Measurements from ENCODE around the gene LRRC39. TPM values are rescaled to one million over a fixed set of nuclear protein-coding genes. Genes with fewer than 3 reads are reported as not detected.

LRRC39 gene
- total and polyA plus RNA-seq, 2 experiments from 2014 or later: 0.21 TPM; not detected in 1

DNA sequence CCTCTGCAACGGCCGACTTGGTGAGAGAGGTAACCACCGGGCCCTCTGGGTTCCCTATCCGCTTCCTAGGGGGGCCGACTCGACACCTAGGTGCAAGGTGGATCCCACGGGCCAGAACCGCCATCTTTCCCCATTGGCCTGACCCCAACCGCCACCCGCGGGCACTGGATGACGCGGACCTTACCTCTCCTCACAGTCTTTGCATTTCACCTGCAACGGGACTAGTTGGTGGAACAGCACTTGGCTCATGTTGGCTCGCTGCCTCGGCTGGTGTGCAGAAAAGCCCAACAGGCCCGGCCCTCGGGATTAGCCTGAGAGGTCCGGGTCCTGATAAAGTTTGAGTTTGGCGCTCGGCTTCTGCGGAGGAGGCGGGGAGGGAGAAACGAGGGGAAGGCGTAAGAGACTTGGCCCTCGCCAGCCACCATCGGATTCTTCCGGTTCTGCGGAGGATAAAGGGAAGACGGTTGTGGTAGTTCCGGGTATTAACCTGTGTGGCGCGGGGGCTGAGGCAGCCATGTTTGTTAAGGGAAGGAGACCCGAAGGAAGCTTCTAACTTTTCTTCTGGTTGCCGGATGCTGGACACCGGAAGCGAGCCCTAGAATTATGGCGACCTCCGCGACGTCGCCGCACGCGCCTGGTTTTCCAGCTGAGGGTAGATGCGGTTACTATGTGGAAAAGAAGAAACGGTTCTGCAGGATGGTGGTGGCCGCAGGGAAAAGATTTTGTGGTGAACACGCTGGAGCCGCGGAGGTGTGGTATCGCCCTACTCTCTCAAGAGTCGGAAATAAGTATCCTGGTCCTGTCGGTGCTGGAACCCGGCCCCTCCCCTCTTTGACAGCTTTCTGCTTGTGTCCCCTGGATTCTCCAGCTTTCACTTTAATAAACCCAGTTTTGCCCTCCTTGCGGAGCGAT, 45.2 kb downstream of the LRRC39 start, which contains the start of the genes SASS6 and TRMT13:
SASS6 (minus strand) TSS at position 365 of the 912 bp plus-strand sequence; CDS start at position 249, 116 bp downstream.
TRMT13 (plus strand) TSS at position 598 of the 912 bp plus-strand sequence; CDS start at position 604, 6 bp downstream.
- WGBS, 2 experiments (ENCODE audit: low coverage in 1 of 2, low lambda C conversion rate in 2 of 2, missing lambda C conversion rate in 2 of 2): 0% methylated on average over 57 of the region's 57 CpGs
- Histone ChIP-seq H3K4me1 (ENCODE audit: insufficient read depth) (peaks cover 20% of the 10 kb centered on the region), H3K79me2 (ENCODE audit: insufficient read depth) (peaks cover 71% of the 10 kb centered on the region), H3K9ac (peak within 1 kb of the TSS; percentile 82), H3K4me3 (peak within 1 kb of the TSS; percentile 99), H3K27ac (peak within 1 kb of the TSS; percentile 62), H3K9me3 (ENCODE audit: low read depth) (no peaks in the 10 kb centered on the region), H3K27me3 (replicated peaks; ENCODE audit: insufficient read depth) (no peaks in the 10 kb centered on the region), H2AFZ (peak within 1 kb of the TSS; percentile 99), H3K36me3 (ENCODE audit: low read depth) (peaks cover 5% of the 10 kb centered on the region; the same call in 1 of the 2 replicates), H3K9me2 (ENCODE audit: insufficient read depth) (no peaks in the 10 kb centered on the region), H4K20me1 (ENCODE audit: insufficient read depth) (no peaks in the 10 kb centered on the region), H3F3A (ENCODE audit: insufficient read depth) (peaks cover 6% of the 10 kb centered on the region; the same call in 1 of the 2 replicates), H3K4me2 (ENCODE audit: unreplicated experiment) (peak within 1 kb of the TSS; percentile 93)
- TF ChIP-seq EZH2 (IDR thresholded peaks at IDR 0.05; ENCODE audit: insufficient read depth, poor library complexity, severe bottlenecking): no peak
- no peak for TF ChIP-seq EZH2phosphoT487 (IDR thresholded peaks at IDR 0.05; ENCODE audit: insufficient read depth, low read depth)
- in situ Hi-C loops (cut with MboI): no loop called here
- peak; percentile 98 for DNase-seq

DNA sequence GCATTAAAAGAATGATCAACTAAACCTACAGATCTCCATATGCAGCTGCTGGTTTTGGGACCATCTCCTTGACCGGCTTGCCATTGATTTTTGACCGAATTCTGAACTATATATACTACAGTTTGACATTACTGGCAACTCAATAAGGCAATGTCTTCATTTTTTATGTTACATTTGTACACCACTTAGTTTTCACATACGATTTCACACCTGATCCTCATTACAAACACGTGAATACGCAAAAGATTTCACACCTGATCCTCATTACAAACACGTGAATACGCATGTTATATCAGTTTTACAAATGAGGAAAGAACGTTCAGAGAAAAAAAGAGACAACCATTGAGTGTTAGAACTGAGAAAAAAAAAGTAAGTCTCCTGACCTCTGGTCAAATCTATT, 46.4 kb downstream of the LRRC39 start:
- Histone ChIP-seq H3K79me2 (ENCODE audit: insufficient read depth) (peaks cover 71% of the 10 kb centered on the region), H3K27ac (no peak overlapping the region), H3K9me3 (ENCODE audit: low read depth) (no peaks in the 10 kb centered on the region), H2AFZ (peak overlapping the region; percentile 99), H3K9ac (peak overlapping the region; percentile 82; the same call in 1 of the 2 replicates), H3K9me2 (ENCODE audit: insufficient read depth) (no peaks in the 10 kb centered on the region), H3K4me3 (peak overlapping the region; percentile 99), H3F3A (ENCODE audit: insufficient read depth) (peaks cover 6% of the 10 kb centered on the region; the same call in 1 of the 2 replicates), H3K27me3 (replicated peaks; ENCODE audit: insufficient read depth) (no peaks in the 10 kb centered on the region), H4K20me1 (ENCODE audit: insufficient read depth) (no peaks in the 10 kb centered on the region), H3K4me2 (ENCODE audit: unreplicated experiment) (peak overlapping the region; percentile 93), H3K36me3 (ENCODE audit: low read depth) (no peaks in the 10 kb centered on the region), H3K4me1 (ENCODE audit: insufficient read depth) (peaks cover 20% of the 10 kb centered on the region)
- 63 to 65% methylated on average over 8 of the region's 8 CpGs for WGBS, 2 experiments (ENCODE audit: low coverage in 1 of 2, low lambda C conversion rate in 2 of 2, missing lambda C conversion rate in 2 of 2)
- TF ChIP-seq EZH2phosphoT487 (IDR thresholded peaks at IDR 0.05; ENCODE audit: insufficient read depth, low read depth): no peak
- TF ChIP-seq EZH2 (IDR thresholded peaks at IDR 0.05; ENCODE audit: insufficient read depth, poor library complexity, severe bottlenecking): no peak
- in situ Hi-C loops (cut with MboI): no loop called here
- DNase-seq: no peak

DNA sequence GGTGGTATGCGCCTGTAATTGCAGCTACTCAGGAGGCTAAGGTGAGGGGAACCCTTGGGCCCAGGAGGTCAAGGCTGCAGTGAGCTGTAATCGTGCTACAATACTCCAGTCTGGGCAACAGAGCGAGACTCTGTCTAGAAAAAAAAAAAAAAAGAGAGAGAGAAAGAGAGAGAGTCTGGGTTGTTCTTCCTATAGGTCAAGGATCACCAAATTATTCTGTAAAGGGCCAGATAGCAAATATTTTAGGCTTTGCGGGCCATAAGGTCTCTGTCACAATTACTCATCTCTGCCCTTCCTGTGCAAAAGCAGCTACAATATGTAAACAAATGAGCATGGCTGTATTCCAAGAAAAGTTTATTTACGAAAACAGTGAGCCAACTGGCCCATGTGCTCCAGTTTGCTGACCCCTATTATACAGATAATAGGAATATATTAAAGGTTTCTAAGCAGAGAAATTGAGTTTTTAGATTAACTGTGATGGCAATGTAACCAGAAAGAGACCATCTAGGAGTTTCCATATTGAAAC, 47.4 kb downstream of the LRRC39 start:
- Histone ChIP-seq H3K79me2 (ENCODE audit: insufficient read depth) (peaks cover 62% of the 10 kb centered on the region), H3K4me3 (no peak overlapping the region), H3K27me3 (replicated peaks; ENCODE audit: insufficient read depth) (no peaks in the 10 kb centered on the region), H3K9me3 (ENCODE audit: low read depth) (no peaks in the 10 kb centered on the region), H3K9ac (no peak overlapping the region), H3K36me3 (ENCODE audit: low read depth) (no peaks in the 10 kb centered on the region), H3K4me1 (ENCODE audit: insufficient read depth) (peaks cover 20% of the 10 kb centered on the region), H3K4me2 (ENCODE audit: unreplicated experiment) (no peak overlapping the region), H3K9me2 (ENCODE audit: insufficient read depth) (no peaks in the 10 kb centered on the region), H4K20me1 (ENCODE audit: insufficient read depth) (no peaks in the 10 kb centered on the region), H3K27ac (no peak overlapping the region), H3F3A (ENCODE audit: insufficient read depth) (peaks cover 6% of the 10 kb centered on the region; the same call in 1 of the 2 replicates), H2AFZ (no peak overlapping the region)
- 84 to 87% methylated on average over 5 of the region's 5 CpGs for WGBS, 2 experiments (ENCODE audit: low coverage in 1 of 2, low lambda C conversion rate in 2 of 2, missing lambda C conversion rate in 2 of 2)
- in situ Hi-C loops (cut with MboI): no loop called here
- DNase-seq: peak; percentile 12
- TF ChIP-seq EZH2 (IDR thresholded peaks at IDR 0.05; ENCODE audit: insufficient read depth, poor library complexity, severe bottlenecking) (no peak), EZH2phosphoT487 (IDR thresholded peaks at IDR 0.05; ENCODE audit: insufficient read depth, low read depth) (no peak)

DNA sequence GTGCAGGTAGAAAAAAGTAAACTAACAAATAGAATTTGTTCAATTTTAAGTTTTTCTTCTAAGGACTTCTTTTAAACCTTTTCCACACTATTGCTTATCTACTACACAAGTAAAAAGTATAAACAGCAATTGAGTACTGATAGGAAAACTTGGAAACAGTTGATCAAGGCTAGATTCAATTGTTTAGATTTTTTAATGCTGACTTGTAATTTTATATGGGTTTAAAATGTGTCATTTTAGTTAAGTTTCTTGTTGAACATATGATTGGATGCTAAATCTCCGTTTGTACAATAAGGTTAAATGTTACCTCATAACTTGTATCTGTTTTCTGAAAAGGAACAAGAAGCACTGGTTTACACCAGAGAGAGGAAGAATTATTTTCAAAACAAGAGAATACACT, 50.8 kb downstream of the LRRC39 start:
- Histone ChIP-seq H3K4me3 (no peak overlapping the region), H3K4me2 (ENCODE audit: unreplicated experiment) (no peak overlapping the region), H3K4me1 (ENCODE audit: insufficient read depth) (peaks cover 10% of the 10 kb centered on the region; the same call in 1 of the 2 replicates), H2AFZ (no peak overlapping the region), H3K27me3 (replicated peaks; ENCODE audit: insufficient read depth) (no peaks in the 10 kb centered on the region), H3K36me3 (ENCODE audit: low read depth) (no peaks in the 10 kb centered on the region), H4K20me1 (ENCODE audit: insufficient read depth) (no peaks in the 10 kb centered on the region), H3K27ac (no peak overlapping the region), H3K79me2 (ENCODE audit: insufficient read depth) (peaks cover 31% of the 10 kb centered on the region), H3K9ac (no peak overlapping the region), H3K9me3 (ENCODE audit: low read depth) (no peaks in the 10 kb centered on the region), H3F3A (ENCODE audit: insufficient read depth) (no peaks in the 10 kb centered on the region), H3K9me2 (ENCODE audit: insufficient read depth) (no peaks in the 10 kb centered on the region)
- no peak for DNase-seq
- WGBS, 2 experiments (ENCODE audit: low coverage in 1 of 2, low lambda C conversion rate in 2 of 2, missing lambda C conversion rate in 2 of 2): 93 to 94% methylated on average over 1 of the region's 1 CpG
- no peak for TF ChIP-seq EZH2phosphoT487 (IDR thresholded peaks at IDR 0.05; ENCODE audit: insufficient read depth, low read depth)
- no peak for TF ChIP-seq EZH2 (IDR thresholded peaks at IDR 0.05; ENCODE audit: insufficient read depth, poor library complexity, severe bottlenecking)
- in situ Hi-C loops (cut with MboI): no loop called here

Measured in GM23248 (cell line).